ENCODE measurements around the gene SCGB1C1. TPM values are rescaled to one million over a fixed set of nuclear protein-coding genes. Genes with fewer than 3 reads are reported as not detected.
A peak's percentile ranks its signal among the peaks of the same experiment; 100 is the strongest.

The SCGB1C1 gene
- total and polyA plus RNA-seq, 12 donors: not detected

GRCh38 chr11:207208-207862 lies 14.5 kb downstream of the SCGB1C1 start, which contains the start of the genes BET1L and RIC8A:
TSS of gene BET1L (minus strand) at chr11:207399. CDS start at chr11:207321, 78 bp downstream.
TSS of gene RIC8A (plus strand) at chr11:207708. CDS start at chr11:208855, 1,147 bp downstream.
- intact Hi-C loops (cut with DNase I): loop anchor here in 5 of 10 donors (5.0 to 10.0 kb wide), 4 partner anchors 147 to 297 kb away; partner anchors contain the start of gene RNH1 (in 1 of the 5)

GRCh38 chr11:207863-208180 lies 14.9 kb downstream of the SCGB1C1 start:
- peaks cover 0 to 65% (median 25%) of the 10 kb centered on the region in 9 donors for H3K36me3 ChIP-seq
- H3K4me1 ChIP-seq: peaks cover 20 to 66% (median 39%) of the 10 kb centered on the region in 9 donors
- TF ChIP-seq CTCF (IDR thresholded peaks at IDR 0.05): no peak
- peak overlapping the region; percentile 96 to 100 (median 98) for H3K27ac ChIP-seq
- H3K4me3 ChIP-seq: peak overlapping the region; percentile 79 to 96 (median 90)
- DNase-seq (peak in 1 of 2 donors; percentile 55), ATAC-seq (peak in 7 of 8 donors; percentile 3 to 36 (median 10))
- H3K27me3 ChIP-seq: no peaks in the 10 kb centered on the region
- WGBS, 2 donors: 0% methylated on average over 27 of the region's 27 CpGs
- no peaks in the 10 kb centered on the region for H3K9me3 ChIP-seq
- intact Hi-C loops (cut with DNase I): loop anchor here in 5 of 10 donors (1.0 to 10.0 kb wide), 6 partner anchors 28 to 297 kb away; partner anchors contain the start of genes PSMD13 (in 3 of the 5), SIRT3 (in 3 of the 5) and RNH1 (in 1 of the 5)

More at GRCh38 chr11:207208-207862, 14.5 kb downstream of the SCGB1C1 start, which contains the start of the genes BET1L and RIC8A:
- H3K9me3 ChIP-seq: no peaks in the 10 kb centered on the region
- TF ChIP-seq CTCF (IDR thresholded peaks at IDR 0.05): no peak
- H3K27ac ChIP-seq: peak within 1 kb of the TSS; percentile 96 to 100 (median 98)
- ATAC-seq (peak; percentile 89 to 95 (median 93)), DNase-seq (peak; percentile 94 to 96)
- peaks cover 20 to 64% (median 39%) of the 10 kb centered on the region in 9 donors for H3K4me1 ChIP-seq
- WGBS, 2 donors: 0% methylated on average over 63 of the region's 63 CpGs
- H3K4me3 ChIP-seq: peak within 1 kb of the TSS; percentile 79 to 96 (median 90)
- H3K36me3 ChIP-seq: peaks cover 0 to 65% (median 20%) of the 10 kb centered on the region in 9 donors
- no peaks in the 10 kb centered on the region for H3K27me3 ChIP-seq

DNA sequence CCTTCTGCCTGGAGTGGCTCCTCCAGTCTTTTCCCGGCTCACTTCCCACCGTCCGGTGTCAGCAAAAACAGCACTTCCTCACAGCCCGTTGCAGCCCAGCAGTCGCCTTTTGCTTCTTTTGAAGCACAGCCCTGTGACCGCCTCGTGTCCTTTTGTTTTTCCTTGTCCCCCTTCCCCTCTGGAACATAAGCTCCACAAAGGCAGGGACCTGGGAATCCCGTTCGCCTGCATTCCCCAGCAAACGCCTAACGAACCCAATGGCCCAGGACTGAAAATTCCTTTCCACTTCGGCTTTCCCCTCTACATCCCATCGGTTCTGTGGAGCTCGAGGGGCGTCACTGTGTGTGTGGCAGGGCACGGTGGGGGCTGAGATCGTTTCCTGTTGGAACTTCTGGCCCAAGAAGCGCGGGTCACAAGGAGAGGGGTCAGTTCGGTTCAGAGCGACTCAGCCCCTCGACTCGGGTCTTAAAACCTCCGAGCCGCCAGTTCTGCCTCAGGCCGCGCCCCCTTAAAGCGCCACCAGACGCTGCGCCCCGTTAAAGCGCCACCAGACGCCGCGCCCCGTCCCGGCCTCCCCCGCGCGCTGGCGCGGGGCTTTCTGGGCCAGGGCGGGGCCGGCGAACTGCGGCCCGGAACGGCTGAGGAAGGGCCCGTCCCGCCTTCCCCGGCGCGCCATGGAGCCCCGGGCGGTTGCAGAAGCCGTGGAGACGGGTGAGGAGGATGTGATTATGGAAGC lies 15.5 kb downstream of the SCGB1C1 start:
- TF ChIP-seq CTCF (IDR thresholded peaks at IDR 0.05): no peak
- WGBS, 2 donors: 0 to 1% methylated on average over 57 of the region's 57 CpGs
- Histone ChIP-seq H3K27ac (peak overlapping the region; percentile 96 to 100 (median 98)), H3K27me3 (no peaks in the 10 kb centered on the region), H3K4me3 (peak overlapping the region; percentile 79 to 96 (median 90)), H3K36me3 (peaks cover 0 to 65% (median 29%) of the 10 kb centered on the region in 9 donors), H3K4me1 (peaks cover 20 to 63% (median 39%) of the 10 kb centered on the region in 9 donors), H3K9me3 (no peaks in the 10 kb centered on the region)
- ATAC-seq (peak; percentile 73 to 86 (median 82)), DNase-seq (peak; percentile 74 to 85)
- intact Hi-C loops (cut with DNase I): loop anchor here in 5 of 10 donors (1.0 to 10.0 kb wide), 6 partner anchors 28 to 296 kb away; partner anchors contain the start of genes PSMD13 (in 3 of the 5), SIRT3 (in 3 of the 5) and RNH1 (in 1 of the 5)

GRCh38 chr11:208917-209260 lies 16.0 kb downstream of the SCGB1C1 start:
- peak in 1 of 2 donors; percentile 35 for DNase-seq
- Histone ChIP-seq H3K4me1 (peaks cover 20 to 57% (median 39%) of the 10 kb centered on the region in 9 donors), H3K9me3 (no peaks in the 10 kb centered on the region), H3K27ac (peak overlapping the region; percentile 96 to 100 (median 98)), H3K4me3 (peak overlapping the region; percentile 79 to 96 (median 90)), H3K27me3 (no peaks in the 10 kb centered on the region), H3K36me3 (peaks cover 0 to 65% (median 32%) of the 10 kb centered on the region in 9 donors)
- WGBS, 2 donors: 0 to 1% methylated on average over 22 to 26 of the region's 26 CpGs
- intact Hi-C loops (cut with DNase I): loop anchor here in 5 of 10 donors (1.0 to 10.0 kb wide), 6 partner anchors 27 to 296 kb away; partner anchors contain the start of genes PSMD13 (in 3 of the 5), SIRT3 (in 3 of the 5) and RNH1 (in 1 of the 5)
- ATAC-seq: peak in 4 of 8 donors; percentile 0 to 10 (median 4)
- no peak for TF ChIP-seq CTCF (IDR thresholded peaks at IDR 0.05)
